Fibroblast of the aortic adventitia (primary cell): ENCODE results near the gene RAD51B. TPM values are rescaled to one million over a fixed set of nuclear protein-coding genes. Genes with fewer than 3 reads are reported as not detected.

Experiments
- DNase-seq: peaks from one replicate; pipeline ENCODE4 v3.0.0-alpha.2; 2010; ENCODE audit warnings: low read depth
- H3K4me3 ChIP-seq: 2 replicates; pipeline ENCODE4 v1.5.1; 2011; ENCODE audit warnings: low read depth, mild to moderate bottlenecking, control low read depth, low read length, moderate library complexity
- CTCF ChIP-seq: IDR thresholded peaks from 2 replicates; pipeline ENCODE4 v1.5.1; 2011; ENCODE audit warnings: mild to moderate bottlenecking, low read length, control low read depth, inconsistent platforms; ENCODE audit not compliant: insufficient read depth
- total RNA-seq: library from RNA; depleted of rRNA; stranded (reverse); fragments of >200 nt; gene quantifications from 2 replicates; pipeline ENCODE4 v1.2.3, GENCODE V29; 2012; ENCODE audit warnings: low replicate concordance

Gene RAD51B
- total RNA-seq, 1 donor = 28.7 TPM

GRCh38 chr14:68718023-68718990, 898.7 kb downstream of the RAD51B start:
- no peak for DNase-seq
- H3K4me3 ChIP-seq = no peak overlapping the region

GRCh38 chr14:68719634-68720384, 900.2 kb downstream of the RAD51B start:
- no peak overlapping the region for H3K4me3 ChIP-seq
- TF ChIP-seq CTCF = no peak
- DNase-seq = no peak

More at GRCh38 chr14:68718023-68718990, 898.7 kb downstream of the RAD51B start:
- TF ChIP-seq CTCF = peak; percentile 37

GRCh38 chr14:68722186-68722585, 902.6 kb downstream of the RAD51B start:
- TF ChIP-seq CTCF = no peak
- DNase-seq = no peak
- H3K4me3 ChIP-seq = no peak overlapping the region

GRCh38 chr14:68722968-68723566, 903.5 kb downstream of the RAD51B start:
- DNase-seq = no peak
- TF ChIP-seq CTCF = no peak
- H3K4me3 ChIP-seq = no peak overlapping the region

GRCh38 chr14:68723808-68724268, 904.3 kb downstream of the RAD51B start:
- DNase-seq = no peak
- no peak overlapping the region for H3K4me3 ChIP-seq
- TF ChIP-seq CTCF = no peak

- DNase-seq = no peak
- no peak for TF ChIP-seq CTCF
Observed at GRCh38 chr14:68724914-68725313, 905.3 kb downstream of the RAD51B start.

More at GRCh38 chr14:68724914-68725313, 905.3 kb downstream of the RAD51B start:
- H3K4me3 ChIP-seq = no peak overlapping the region
